Renal cortical epithelial cell (primary cell): Measurements from ENCODE around the gene SV2C. TPM values are rescaled to one million over a fixed set of nuclear protein-coding genes. Genes with fewer than 3 reads are reported as not detected.
A peak's percentile ranks its signal among the peaks of the same experiment; 100 is the strongest.
"Not testable (repeated sequence)": the region's sequence is repeated elsewhere in the genome, so short reads cannot be mapped to it uniquely, and the experiment has no call there.

Source experiments
- DNase-seq: peaks from one replicate; pipeline ENCODE4 v3.0.0-alpha.2; 2011; ENCODE audit warnings: low read depth
- total RNA-seq: library from RNA; depleted of rRNA; stranded (reverse); fragments of >200 nt; gene quantifications from 2 replicates; pipeline ENCODE4 v1.2.3, GENCODE V29; 2014

SV2C gene
- total RNA-seq, 1 donor from 2014 or later, result not detected

- no peak for DNase-seq
Observed at GRCh38 chr5:76202182-76202581, 119.0 kb downstream of the SV2C start.

DNA sequence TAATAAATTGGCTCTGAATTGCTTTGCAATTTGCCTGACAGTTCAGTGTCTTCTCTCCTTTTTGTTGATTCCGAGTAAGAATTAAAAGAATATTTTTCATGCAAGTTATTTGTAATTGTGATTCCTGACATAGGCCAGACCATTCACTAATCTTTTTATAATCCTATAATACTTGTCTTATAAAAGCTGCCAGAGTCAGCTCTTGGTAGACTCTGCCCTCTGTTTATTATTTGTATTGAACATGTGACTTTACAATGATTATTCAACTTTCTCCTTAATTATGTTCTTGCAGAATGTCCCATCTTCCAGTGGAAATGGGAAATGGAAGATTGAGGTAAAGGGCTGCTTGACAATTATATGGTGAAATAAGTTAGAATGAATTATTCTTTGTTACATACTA lies 121.0 kb downstream of the SV2C start:
- no peak for DNase-seq

- DNase-seq, result peak; percentile 15
Observed at GRCh38 chr5:76204713-76205112, 121.5 kb downstream of the SV2C start.

DNA sequence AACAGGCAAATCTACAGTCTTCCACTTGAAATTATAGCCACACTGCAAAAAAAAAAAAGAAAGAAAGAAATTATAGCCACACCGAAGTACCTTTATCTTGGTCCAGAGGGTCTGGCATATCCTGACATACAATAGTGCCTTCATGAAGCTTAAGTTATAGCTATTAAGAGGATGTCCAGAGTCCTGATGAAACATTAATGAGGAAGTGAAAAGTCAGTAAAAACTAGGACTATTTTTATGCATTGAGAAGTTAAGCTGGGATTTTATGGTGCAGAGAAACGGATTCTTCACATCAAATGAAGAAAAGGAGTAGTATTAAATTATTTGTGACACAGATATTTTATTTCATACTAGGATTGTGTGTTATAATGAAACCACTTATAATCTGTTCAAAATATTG lies 123.9 kb downstream of the SV2C start:
- no peak for DNase-seq

GRCh38 chr5:76209297-76209696 lies 126.1 kb downstream of the SV2C start:
- no peak for DNase-seq

- DNase-seq, result no peak
Observed at GRCh38 chr5:76210946-76211345, 127.8 kb downstream of the SV2C start.

DNA sequence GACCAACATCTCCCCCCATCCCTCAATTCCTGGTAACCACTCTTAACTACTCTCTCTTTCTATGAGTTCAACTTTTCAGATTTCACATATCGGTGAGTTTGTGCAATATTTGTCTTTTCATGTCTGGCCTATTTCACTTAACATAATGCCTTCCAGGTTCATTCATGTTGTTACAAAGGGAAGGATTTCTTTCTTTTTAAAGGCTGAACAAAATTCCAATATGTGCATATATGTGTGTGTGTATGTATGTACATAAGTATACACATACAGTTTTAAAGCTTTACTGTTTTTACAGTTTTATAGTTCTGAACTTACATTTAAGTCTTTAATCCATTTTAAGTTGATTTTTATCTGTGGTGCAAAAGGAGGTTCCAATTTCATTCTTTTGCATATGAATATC lies 130.7 kb downstream of the SV2C start:
- DNase-seq, result no peak

- no peak for DNase-seq
Observed at GRCh38 chr5:76216748-76217147, 133.6 kb downstream of the SV2C start.

DNA sequence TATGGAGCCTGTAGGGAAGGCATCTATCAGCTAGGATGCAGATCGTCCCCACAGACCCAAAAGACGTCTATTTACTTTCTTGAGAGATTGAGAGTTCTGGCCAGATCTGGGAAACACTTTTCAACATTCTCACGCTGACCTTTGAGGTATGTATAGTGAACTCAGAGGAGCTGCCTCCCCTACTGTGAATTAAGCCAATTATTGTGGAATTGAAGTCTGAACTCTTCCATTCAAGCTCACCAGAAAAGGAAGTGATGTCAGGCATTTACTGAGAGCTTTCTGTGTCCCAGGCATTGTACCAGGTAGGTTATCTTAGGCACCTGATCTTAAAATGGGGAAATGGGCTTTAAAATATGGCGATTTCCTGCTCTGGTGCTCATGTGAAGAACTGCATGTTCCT lies 136.5 kb downstream of the SV2C start:
- DNase-seq, result no peak

DNA sequence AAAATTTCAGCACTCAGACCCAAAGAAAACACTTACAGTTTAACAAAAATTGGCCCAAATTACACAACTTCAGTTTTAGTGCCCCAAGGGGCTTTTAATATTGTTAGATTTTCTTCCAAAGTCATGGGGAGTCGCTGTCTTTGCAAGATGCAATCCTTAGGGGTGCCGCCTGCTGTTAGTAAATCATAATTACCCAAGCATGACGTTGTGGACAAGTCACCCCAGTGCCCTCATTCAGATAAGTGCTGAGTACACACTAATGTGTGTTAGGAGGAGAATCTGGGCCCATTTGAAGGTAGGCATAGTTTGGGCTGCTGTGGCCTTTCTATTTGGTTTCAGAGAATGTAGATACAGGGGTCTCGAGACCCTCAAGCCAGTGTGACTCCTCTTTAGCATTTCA lies 138.1 kb downstream of the SV2C start:
- DNase-seq, result no peak

- no peak for DNase-seq
Observed at GRCh38 chr5:76222318-76222717, 139.1 kb downstream of the SV2C start.

GRCh38 chr5:76223696-76224095 lies 140.5 kb downstream of the SV2C start:
- DNase-seq, result no peak

GRCh38 chr5:76224898-76225297 lies 141.7 kb downstream of the SV2C start:
- DNase-seq, result no peak

GRCh38 chr5:76225336-76225735 lies 142.2 kb downstream of the SV2C start:
- no peak for DNase-seq

DNA sequence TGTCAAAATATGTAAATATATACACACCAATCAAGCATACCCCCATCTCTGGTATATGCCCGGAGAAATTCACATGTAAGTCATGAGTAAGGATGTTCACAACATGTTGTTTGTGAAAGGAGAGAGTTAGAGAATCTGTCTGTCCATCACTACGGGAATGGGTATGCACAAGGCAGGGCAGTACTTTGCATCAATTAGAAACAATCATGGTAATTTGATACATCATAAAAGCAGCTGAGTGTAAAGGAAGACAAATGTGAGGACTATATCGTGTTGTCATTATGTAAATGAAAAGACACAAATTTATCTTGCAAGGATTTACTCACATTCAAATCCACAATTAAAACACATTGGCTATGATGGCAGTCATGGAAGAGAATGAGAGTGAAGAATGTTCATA lies 146.7 kb downstream of the SV2C start:
- DNase-seq, result no peak

DNA sequence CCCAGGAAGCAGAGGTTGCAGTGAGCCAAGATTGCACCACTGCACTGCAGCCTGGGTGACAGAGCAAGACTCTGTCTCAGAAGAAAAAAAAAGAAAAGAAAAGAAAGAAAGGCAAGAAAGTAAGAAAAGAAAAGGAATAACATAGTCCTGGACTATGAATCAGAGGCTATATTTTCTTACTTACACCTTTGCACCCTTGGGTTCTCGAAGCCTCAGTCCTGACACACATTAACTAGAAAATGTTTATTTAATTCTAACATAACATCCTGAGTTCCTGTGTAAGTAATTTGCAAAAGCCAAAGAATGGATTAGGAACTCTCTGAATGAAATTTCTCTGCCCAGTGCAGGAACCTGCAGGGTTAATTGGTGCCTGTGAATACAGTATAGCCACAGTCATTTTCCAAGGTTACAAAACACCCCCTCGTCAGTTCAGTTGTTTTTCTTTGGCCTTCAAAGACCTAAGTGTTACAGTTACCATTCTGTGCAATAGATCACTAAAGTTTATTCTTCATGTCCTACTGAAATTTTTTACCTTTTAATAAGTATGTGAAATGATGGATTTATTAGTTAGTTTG lies 147.6 kb downstream of the SV2C start:
- peak; percentile 81 for DNase-seq

- DNase-seq, result no peak
Observed at GRCh38 chr5:76234665-76235064, 151.5 kb downstream of the SV2C start.

DNA sequence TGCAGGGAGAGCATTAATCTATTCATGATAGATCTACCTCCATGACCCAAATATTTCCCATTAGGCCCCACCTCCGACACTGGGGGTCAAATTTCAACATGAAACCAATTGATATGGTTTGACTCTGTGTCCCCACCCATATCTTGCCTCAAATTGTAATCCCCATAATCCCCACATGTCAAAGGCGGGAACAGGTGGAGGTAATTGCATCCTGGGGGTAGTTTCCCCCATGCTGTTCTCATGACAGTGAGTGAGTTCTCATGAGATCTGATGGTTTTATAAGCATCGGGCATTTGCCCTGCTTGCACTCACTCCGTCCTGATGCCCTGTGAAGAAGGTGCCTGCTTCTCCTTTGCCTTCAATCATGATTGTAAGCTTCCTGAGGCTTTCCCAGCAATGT lies 153.5 kb downstream of the SV2C start:
- DNase-seq, result no peak

- no peak for DNase-seq
Observed at GRCh38 chr5:76240336-76240735, 157.2 kb downstream of the SV2C start.

GRCh38 chr5:76242155-76242554 lies 159.0 kb downstream of the SV2C start:
- not testable (repeated sequence) for DNase-seq

DNA sequence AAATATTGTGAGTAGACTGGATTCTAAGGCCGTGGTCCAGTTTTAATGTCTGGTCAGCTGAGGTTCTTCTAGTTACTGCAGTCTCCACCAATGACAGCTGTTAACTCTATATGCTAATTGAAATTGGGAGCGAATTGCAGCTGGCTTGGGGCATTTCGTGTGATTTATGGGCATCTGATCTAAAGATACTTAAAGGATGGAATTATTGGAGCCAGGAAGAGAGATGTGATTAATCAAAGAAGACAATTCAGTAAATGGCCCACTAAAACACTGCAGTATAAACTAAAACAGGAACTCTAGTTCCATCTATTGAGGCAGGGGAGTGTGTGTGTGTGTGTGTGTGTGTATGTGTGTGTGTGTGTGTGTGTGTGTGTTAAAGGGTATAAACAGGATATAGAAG lies 162.4 kb downstream of the SV2C start:
- DNase-seq, result no peak

DNA sequence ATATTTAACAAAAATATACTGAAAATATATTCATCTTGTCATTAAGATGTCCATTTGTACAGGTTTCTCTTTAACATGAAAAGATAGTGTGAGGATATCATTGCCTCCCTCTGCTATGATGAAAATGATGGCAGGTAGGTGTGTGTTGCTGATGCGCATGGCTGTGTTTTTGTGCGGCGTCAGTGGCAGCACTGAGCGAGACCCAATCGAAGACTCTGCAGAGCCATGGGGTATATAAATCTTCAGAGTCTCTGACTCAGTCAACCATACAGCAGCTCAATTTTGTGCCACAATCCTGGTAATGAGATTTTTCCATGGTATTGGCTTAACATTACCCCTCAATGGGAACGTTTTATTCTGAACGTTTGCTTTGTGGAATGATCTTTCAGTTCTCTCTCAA lies 166.4 kb downstream of the SV2C start:
- no peak for DNase-seq

- DNase-seq, result no peak
Observed at GRCh38 chr5:76250463-76250862, 167.3 kb downstream of the SV2C start.

- peak; percentile 65 for DNase-seq
Observed at GRCh38 chr5:76251656-76252055, 168.5 kb downstream of the SV2C start.

DNA sequence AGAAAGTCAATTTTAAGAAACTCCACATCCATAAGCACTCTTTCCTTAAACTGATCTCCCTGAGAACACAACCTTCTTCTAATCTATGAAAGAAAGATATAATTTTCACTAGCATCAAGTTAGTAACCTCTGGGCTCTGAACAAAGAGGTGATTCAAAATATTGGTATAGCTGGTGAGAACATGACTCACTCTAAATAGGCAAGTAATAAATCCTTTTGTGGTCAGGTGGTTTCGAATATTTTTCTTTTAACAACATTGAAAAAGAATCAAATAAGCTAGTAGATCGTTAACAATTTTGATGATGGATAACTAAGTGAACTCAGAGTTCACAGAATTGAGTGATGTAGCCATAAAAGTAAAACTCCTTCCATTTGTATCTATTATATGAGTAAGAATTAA lies 169.3 kb downstream of the SV2C start:
- peak; percentile 74 for DNase-seq
